ENCODE data around the gene DISC1.

- TF ChIP-seq CTCF (IDR thresholded peaks at IDR 0.05) (no peak), POLR2AphosphoS5 (IDR thresholded peaks at IDR 0.05; ENCODE audit: low read depth, low read length) (no peak), REST (IDR thresholded peaks at IDR 0.05; ENCODE audit: insufficient read depth in 1 of 2, low read depth in 2 of 2, low read length in 1 of 2) (no peak)
Measured at GRCh38 chr1:232062967-232063366, 436.4 kb downstream of the DISC1 start.
